Measurements from ENCODE around the gene OR7A10.

GRCh38 chr19:14817052-14817451 lies 31.7 kb downstream of the OR7A10 start:
- TF ChIP-seq CTCF (IDR thresholded peaks at IDR 0.05) (no peak), POLR2A (IDR thresholded peaks at IDR 0.05) (no peak)
